Ovary (tissue), 9 donors: ENCODE data around the gene SHB. TPM values are rescaled to one million over a fixed set of nuclear protein-coding genes. Genes with fewer than 3 reads are reported as not detected.

Experiments used
- DNase-seq, 5 donors: peaks; one replicate each; pipeline ENCODE4 v3.0.0-alpha.2; 2019 to 2020
- H3K27ac ChIP-seq, 2 donors: fragments of 200-600 bp; one replicate each; pipeline versions ENCODE4 v1.5.1 to v1.8.0; 2019 to 2022
- H3K27me3 ChIP-seq: fragments of 200-600 bp; one replicate; pipeline ENCODE4 v1.8.0; 2022
- H3K36me3 ChIP-seq: fragments of 200-600 bp; sonication (generic); one replicate; pipeline ENCODE4 v1.5.1; 2019
- H3K4me1 ChIP-seq: one replicate; pipeline ENCODE4 v1.8.1; 2013; ENCODE audit warnings: mild to moderate bottlenecking, moderate library complexity; ENCODE audit not compliant: insufficient read depth
- H3K4me3 ChIP-seq: fragments of 200-600 bp; sonication (generic); one replicate; pipeline ENCODE4 v1.5.1; 2017
- H3K9me3 ChIP-seq, 2 donors: fragments of 200-600 bp in 1 of 2; sonication (generic) in 1 of 2; one replicate each; pipeline versions ENCODE4 v1.5.1 to v1.8.1; 2013 to 2019; ENCODE audit warnings: mild to moderate bottlenecking in 1 of 2, moderate library complexity in 1 of 2
- EP300 ChIP-seq: sonication (generic); formaldehyde crosslinking; IDR thresholded peaks from one replicate; pipeline ENCODE4 v1.6.1; 2017; ENCODE audit warnings: antibody characterized with exemption
- POLR2A ChIP-seq: fragments of 450-650 bp; IDR thresholded peaks from one replicate; pipeline ENCODE4 v1.6.1; 2017; ENCODE audit warnings: antibody characterized with exemption, mild to moderate bottlenecking, moderate library complexity
- WGBS, 3 donors: extraction: QIAGEN DNeasy Blood & Tissue Kit in 1 of 3; methylation state at CpG; one replicate each; pipeline versions ENCODE4 v1.1.5 to v1.1.7; 2013 to 2017; 5-methylcytosine and 5-hydroxymethylcytosine counted together
- intact Hi-C, 4 donors: fragments of 100-400 bp; cut with DNase I; formaldehyde crosslinking; loops; one replicate each; pipeline versions ENCODE4 v1.11.0 to v1.15.1; 2022 to 2023
- polyA plus RNA-seq, 2 donors: library from polyadenylated mRNA; stranded (reverse); fragments of 200-250 nt in 1 of 2; fragments of 350-450 nt in 1 of 2; fragmentation: Illumina TruSeq in 1 of 2; extraction: RNeasy Lipid Tissue Mini Kit (QIAGEN cat#74804) in 1 of 2; gene quantifications; one replicate each; pipeline ENCODE4 v1.2.3, GENCODE V29; 2013 to 2014
- total RNA-seq, 7 donors: library from RNA; depleted of rRNA in 2 of 7; stranded (reverse); fragments of >200 nt in 2 of 7; fragmentation: NEBNext Ultra II Directional in 3 of 7; extraction: Animal tissue kit (Norgen Biotek cat#: 25700) in 3 of 7; gene quantifications; one replicate each; pipeline versions ENCODE4 v1.1.0 to v1.2.4, GENCODE V29; 2016 to 2023
- TF ChIP-seq, protein P1 (sequence below), 3 donors: fragments of 450-650 bp in 2 of 3; fragments of 200-600 bp in 1 of 3; IDR thresholded peaks; one replicate each; pipeline versions ENCODE4 v1.5.1 to v1.8.0; 2016 to 2022; ENCODE audit warnings: antibody characterized with exemption in 3 of 3, mild to moderate bottlenecking in 1 of 3
- donor health status: DM: no; HTN: no; CAD: no; lungs with moderate emphysema.
- donor health status: DM: no; HTN: no; CAD: no.
- donor health status: Bipolar disorder and iron deficiency.
- donor health status: DM: yes; HTN: yes; CAD: no.
- donor health status: DM: no; HTN: no; CAD: no.
- donor health status: DM: yes; HTN: yes; CAD: no.

SHB gene
- total and polyA plus RNA-seq, 9 donors = 3.5 to 23.8 (median 9.0) TPM

DNA sequence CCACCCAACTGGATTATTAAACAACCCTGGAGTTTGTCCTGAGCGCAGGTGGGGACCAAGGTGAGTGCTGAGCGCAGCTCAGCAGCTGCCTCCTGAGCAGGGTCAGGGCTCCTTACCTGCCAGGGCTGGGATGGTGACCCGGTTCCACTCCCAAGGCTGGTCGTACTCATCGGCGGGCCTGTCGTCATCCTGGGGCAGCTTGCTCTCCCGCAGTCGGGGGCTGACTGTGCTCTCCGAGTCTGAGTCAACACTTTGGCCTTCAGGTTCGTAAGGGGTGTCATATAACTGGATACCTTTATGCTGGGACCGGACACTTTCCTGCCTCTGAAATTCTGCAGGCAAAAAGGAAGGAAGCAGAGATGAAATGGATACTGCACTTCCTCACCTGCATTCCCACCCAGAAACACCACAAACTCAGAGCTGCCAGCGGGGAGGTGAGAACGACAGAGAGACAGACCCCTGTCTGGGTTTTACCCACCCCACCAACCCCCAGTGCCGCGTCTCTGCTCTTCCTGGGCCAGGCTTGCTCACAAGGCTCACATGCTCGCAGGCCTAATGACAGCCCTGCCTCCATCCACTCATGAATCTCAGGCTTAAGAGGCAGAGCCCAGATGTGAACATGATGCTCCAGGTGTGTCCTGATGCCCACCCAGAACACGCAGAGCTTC lies 94.4 kb downstream of the SHB start:
- no peak overlapping the region for H3K27ac ChIP-seq
- H3K36me3 ChIP-seq = no peaks in the 10 kb centered on the region
- TF ChIP-seq, protein P1, sequence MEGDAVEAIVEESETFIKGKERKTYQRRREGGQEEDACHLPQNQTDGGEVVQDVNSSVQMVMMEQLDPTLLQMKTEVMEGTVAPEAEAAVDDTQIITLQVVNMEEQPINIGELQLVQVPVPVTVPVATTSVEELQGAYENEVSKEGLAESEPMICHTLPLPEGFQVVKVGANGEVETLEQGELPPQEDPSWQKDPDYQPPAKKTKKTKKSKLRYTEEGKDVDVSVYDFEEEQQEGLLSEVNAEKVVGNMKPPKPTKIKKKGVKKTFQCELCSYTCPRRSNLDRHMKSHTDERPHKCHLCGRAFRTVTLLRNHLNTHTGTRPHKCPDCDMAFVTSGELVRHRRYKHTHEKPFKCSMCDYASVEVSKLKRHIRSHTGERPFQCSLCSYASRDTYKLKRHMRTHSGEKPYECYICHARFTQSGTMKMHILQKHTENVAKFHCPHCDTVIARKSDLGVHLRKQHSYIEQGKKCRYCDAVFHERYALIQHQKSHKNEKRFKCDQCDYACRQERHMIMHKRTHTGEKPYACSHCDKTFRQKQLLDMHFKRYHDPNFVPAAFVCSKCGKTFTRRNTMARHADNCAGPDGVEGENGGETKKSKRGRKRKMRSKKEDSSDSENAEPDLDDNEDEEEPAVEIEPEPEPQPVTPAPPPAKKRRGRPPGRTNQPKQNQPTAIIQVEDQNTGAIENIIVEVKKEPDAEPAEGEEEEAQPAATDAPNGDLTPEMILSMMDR (IDR thresholded peaks at IDR 0.05) = no peak
- TF ChIP-seq POLR2A = no peak
- TF ChIP-seq EP300 = no peak
- intact Hi-C loops = no loop called here
- no peaks in the 10 kb centered on the region for H3K27me3 ChIP-seq
- no peak overlapping the region for H3K4me3 ChIP-seq
- no peak for DNase-seq
- no peaks in the 10 kb centered on the region for H3K9me3 ChIP-seq
- 84 to 90% (median 85%) methylated on average over 18 of the region's 18 CpGs for WGBS, 3 donors
- H3K4me1 ChIP-seq = no peaks in the 10 kb centered on the region

GRCh38 chr9:37972351-37972848 lies 96.6 kb downstream of the SHB start:
- DNase-seq = no peak
- no peak for TF ChIP-seq POLR2A
- TF ChIP-seq EP300 = no peak
- TF ChIP-seq, protein P1 (IDR thresholded peaks at IDR 0.05) = no peak
- Histone ChIP-seq H3K4me1 (peaks cover 4% of the 10 kb centered on the region), H3K27me3 (no peaks in the 10 kb centered on the region), H3K36me3 (no peaks in the 10 kb centered on the region), H3K9me3 (no peaks in the 10 kb centered on the region), H3K4me3 (no peak overlapping the region), H3K27ac (no peak overlapping the region)
- intact Hi-C loops = no loop called here
- WGBS, 3 donors = 85 to 86% (median 85%) methylated on average over 4 of the region's 4 CpGs

- Histone ChIP-seq H3K36me3 (no peaks in the 10 kb centered on the region), H3K27me3 (no peaks in the 10 kb centered on the region), H3K4me1 (peaks cover 4% of the 10 kb centered on the region), H3K9me3 (no peaks in the 10 kb centered on the region), H3K27ac (no peak overlapping the region), H3K4me3 (no peak overlapping the region)
- WGBS, 3 donors = 91 to 96% (median 92%) methylated on average over 2 of the region's 2 CpGs
- TF ChIP-seq, protein P1 (IDR thresholded peaks at IDR 0.05) = no peak
- TF ChIP-seq EP300 (no peak), POLR2A (no peak)
- intact Hi-C loops = no loop called here
- DNase-seq = no peak
These were observed 97.3 kb downstream of the SHB start for GRCh38 chr9:37971691-37972090.

DNA sequence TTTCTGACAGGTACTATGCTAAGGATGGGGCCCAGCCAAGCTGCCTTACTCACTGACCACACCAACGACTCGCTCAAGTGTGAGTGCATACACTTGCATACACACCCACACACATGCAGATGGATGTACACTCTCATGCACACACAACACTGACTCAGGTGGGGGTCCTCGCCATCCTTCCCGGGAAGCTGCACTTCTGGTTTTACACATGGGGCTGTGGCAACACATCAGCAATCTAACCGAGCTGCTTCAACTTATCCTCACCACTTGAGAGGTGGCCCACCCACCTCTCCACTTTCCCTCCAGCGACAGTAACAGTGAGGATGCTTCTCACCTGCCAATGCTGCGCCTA lies 97.9 kb downstream of the SHB start:
- no peaks in the 10 kb centered on the region for H3K36me3 ChIP-seq
- 85 to 94% (median 86%) methylated on average over 7 of the region's 7 CpGs for WGBS, 3 donors
- no peak overlapping the region for H3K4me3 ChIP-seq
- H3K27me3 ChIP-seq = no peaks in the 10 kb centered on the region
- no peak for DNase-seq
- H3K27ac ChIP-seq = no peak overlapping the region
- H3K9me3 ChIP-seq = no peaks in the 10 kb centered on the region
- intact Hi-C loops = no loop called here
- TF ChIP-seq EP300 = no peak
- no peak for TF ChIP-seq POLR2A
- TF ChIP-seq, protein P1 (IDR thresholded peaks at IDR 0.05) = no peak
- peaks cover 4% of the 10 kb centered on the region for H3K4me1 ChIP-seq
